SU-DHL-6 (cell line): Measurements from ENCODE around the gene EFCAB6.

ENCODE experiments used
- H2AFZ ChIP-seq: fragments of 200-600 bp; sonication (generic); 2 replicates; pipeline ENCODE4 v1.6.1; 2014; ENCODE audit warnings: low read depth, mild to moderate bottlenecking, moderate library complexity, mixed read lengths, antibody characterized with exemption, low read length; ENCODE audit not compliant: severe bottlenecking
- H3F3A ChIP-seq: fragments of 200-600 bp; shearing (Covaris generic); 2 replicates; pipeline ENCODE4 v1.6.0; 2016; ENCODE audit warnings: antibody characterized with exemption, mild to moderate bottlenecking; ENCODE audit not compliant: insufficient read depth
- H3K27ac ChIP-seq: fragments of 200-600 bp; sonication (generic); 2 replicates; pipeline ENCODE4 v1.5.1; 2016; ENCODE audit warnings: low read depth, mild to moderate bottlenecking, low read length, moderate library complexity, mixed read lengths
- H3K27me3 ChIP-seq: fragments of 200-600 bp; sonication (generic), shearing (Covaris generic); 2 replicates; pipeline ENCODE4 v1.6.0; 2014; ENCODE audit warnings: mild to moderate bottlenecking, low read length
- H3K36me3 ChIP-seq: fragments of 200-600 bp; sonication (generic); 2 replicates; pipeline ENCODE4 v1.6.1; 2014; ENCODE audit warnings: mild to moderate bottlenecking, low read length, mixed read lengths
- H3K4me2 ChIP-seq: fragments of 300-600, 200-600 bp; shearing (Covaris generic), sonication (generic); 2 replicates; pipeline ENCODE4 v1.6.0; 2014; ENCODE audit warnings: low read length, low read depth, mild to moderate bottlenecking; ENCODE audit not compliant: poor library complexity, severe bottlenecking
- H3K4me3 ChIP-seq: fragments of 200-600 bp; sonication (generic); 2 replicates; pipeline ENCODE4 v1.5.1; 2014; ENCODE audit warnings: antibody characterized with exemption, low read length, mild to moderate bottlenecking, mixed read lengths; ENCODE audit not compliant: insufficient read depth, poor library complexity, severe bottlenecking
- H3K79me2 ChIP-seq: fragments of 200-600 bp; sonication (generic); 2 replicates; pipeline ENCODE4 v1.6.1; 2014; ENCODE audit warnings: mild to moderate bottlenecking, low read length, moderate library complexity; ENCODE audit not compliant: insufficient read depth
- H3K9ac ChIP-seq: fragments of 200-600 bp; sonication (generic); 2 replicates; pipeline ENCODE4 v1.7.0; 2014; ENCODE audit warnings: mild to moderate bottlenecking, low read length
- H3K9me2 ChIP-seq: fragments of 200-600 bp; sonication (generic); replicated peaks from 2 replicates; pipeline ENCODE4 v1.6.1; 2014; ENCODE audit warnings: low read length; ENCODE audit not compliant: insufficient read depth
- H3K9me3 ChIP-seq: fragments of 200-600 bp; sonication (generic); 2 replicates; pipeline ENCODE4 v1.6.1; 2014; ENCODE audit warnings: low read length, mixed read lengths; ENCODE audit not compliant: insufficient read depth
- H4K20me1 ChIP-seq: fragments of 200-600 bp; sonication (generic); 2 replicates; pipeline ENCODE4 v1.6.1; 2014; ENCODE audit warnings: low read depth, mild to moderate bottlenecking, antibody characterized with exemption, low read length, moderate library complexity, mixed read lengths
- CTCF ChIP-seq: fragments of 200-600 bp; sonication (generic); IDR thresholded peaks from one replicate; pipeline ENCODE4 v1.5.1; 2017; ENCODE audit warnings: antibody characterized with exemption, mild to moderate bottlenecking, low read length, moderate library complexity; ENCODE audit not compliant: insufficient read depth, poor library complexity, severe bottlenecking
- EZH2phosphoT487 ChIP-seq: fragments of 200-600 bp; sonication (generic), shearing (Covaris generic); conservative IDR thresholded peaks from 2 replicates; pipeline ENCODE4 v1.6.1; 2018; ENCODE audit warnings: mild to moderate bottlenecking, antibody characterized with exemption, low read length, moderate library complexity, mixed read lengths

The EFCAB6 gene

GRCh38 chr22:43747058-43747457 lies 65.0 kb downstream of the EFCAB6 start:
- H3K9me2 ChIP-seq, result no peaks in the 10 kb centered on the region

GRCh38 chr22:43745783-43746356 lies 66.2 kb downstream of the EFCAB6 start:
- no peak overlapping the region for H2AFZ ChIP-seq
- H3K9me3 ChIP-seq, result no peaks in the 10 kb centered on the region
- H3K36me3 ChIP-seq, result no peaks in the 10 kb centered on the region
- H3K9ac ChIP-seq, result no peak overlapping the region
- H3K27me3 ChIP-seq, result no peaks in the 10 kb centered on the region
- no peaks in the 10 kb centered on the region for H4K20me1 ChIP-seq
- no peak overlapping the region for H3K4me2 ChIP-seq
- TF ChIP-seq CTCF (no peak), EZH2phosphoT487 (no peak)
- H3K9me2 ChIP-seq, result no peaks in the 10 kb centered on the region
- no peak overlapping the region for H3K4me3 ChIP-seq
- H3K27ac ChIP-seq, result no peak overlapping the region
- no peaks in the 10 kb centered on the region for H3F3A ChIP-seq
- no peaks in the 10 kb centered on the region for H3K79me2 ChIP-seq

More at GRCh38 chr22:43747058-43747457, 65.0 kb downstream of the EFCAB6 start:
- Histone ChIP-seq H3K79me2 (no peaks in the 10 kb centered on the region), H3K9me3 (no peaks in the 10 kb centered on the region), H3K4me3 (no peak overlapping the region), H2AFZ (no peak overlapping the region), H3K9ac (no peak overlapping the region), H3F3A (no peaks in the 10 kb centered on the region), H4K20me1 (no peaks in the 10 kb centered on the region), H3K4me2 (no peak overlapping the region), H3K27ac (no peak overlapping the region), H3K27me3 (no peaks in the 10 kb centered on the region), H3K36me3 (no peaks in the 10 kb centered on the region)
- TF ChIP-seq CTCF (no peak), EZH2phosphoT487 (no peak)

- Histone ChIP-seq H3K27ac (no peak overlapping the region), H3K27me3 (no peaks in the 10 kb centered on the region), H3K9ac (no peak overlapping the region), H3K79me2 (no peaks in the 10 kb centered on the region), H3K36me3 (no peaks in the 10 kb centered on the region), H3K4me2 (no peak overlapping the region), H3K9me2 (no peaks in the 10 kb centered on the region), H4K20me1 (no peaks in the 10 kb centered on the region), H2AFZ (no peak overlapping the region), H3K9me3 (no peaks in the 10 kb centered on the region), H3F3A (no peaks in the 10 kb centered on the region), H3K4me3 (no peak overlapping the region)
- TF ChIP-seq EZH2phosphoT487 (no peak), CTCF (no peak)
Measured at GRCh38 chr22:43745411-43745770, 66.7 kb downstream of the EFCAB6 start.
